Ishikawa (cell line): Measurements from ENCODE around the gene ADIPOQ.

Experiments used
- CREB1 ChIP-seq: IDR thresholded peaks from 2 replicates; pipeline ENCODE4 v1.6.1; 2012; ENCODE audit warnings: low read depth
- EP300 ChIP-seq: IDR thresholded peaks from 2 replicates; pipeline ENCODE4 v1.6.1; 2012; ENCODE audit warnings: borderline replicate concordance
- FOXM1 ChIP-seq: IDR thresholded peaks from 2 replicates; pipeline ENCODE4 v1.6.1; 2012; ENCODE audit warnings: low read depth, borderline replicate concordance
- MAX ChIP-seq: IDR thresholded peaks from 2 replicates; pipeline ENCODE4 v1.6.1; 2012
- NFIC ChIP-seq: IDR thresholded peaks from 2 replicates; pipeline ENCODE4 v1.6.1; 2012
- REST ChIP-seq: IDR thresholded peaks from 2 replicates; pipeline ENCODE4 v1.6.1; 2012; ENCODE audit warnings: low read depth, mild to moderate bottlenecking
- TAF1 ChIP-seq: IDR thresholded peaks from 2 replicates; pipeline ENCODE4 v1.6.1; 2012; ENCODE audit warnings: low read depth, mild to moderate bottlenecking
- TCF12 ChIP-seq: IDR thresholded peaks from 2 replicates; pipeline ENCODE4 v1.6.1; 2012; ENCODE audit warnings: low read depth

GRCh38 chr3:186814100-186814499 lies 28.4 kb upstream of the ADIPOQ start:
- TF ChIP-seq TAF1 (no peak), MAX (no peak), CREB1 (no peak), NFIC (no peak), TCF12 (no peak), FOXM1 (no peak), REST (no peak), EP300 (no peak)
